HepG2 (cell line): Measurements from ENCODE around the gene ABHD18. TPM values are rescaled to one million over a fixed set of nuclear protein-coding genes. Genes with fewer than 3 reads are reported as not detected.
"Not testable (repeated sequence)": the region's sequence is repeated elsewhere in the genome, so short reads cannot be mapped to it uniquely, and the experiment has no call there.

Experiments
- ATAC-seq: fragments of 200-7000 bp; cut with Tn5 transposase; 3 replicates; pipeline ENCODE4 v1.9.1; 2020; ENCODE audit warnings: mild to moderate bottlenecking, moderate library complexity
- BruUV-seq: library from RNA; stranded (reverse); fragments of 400-500 nt; replicated peaks from 2 replicates; lab custom pipeline; 2021; lab: Mats Ljungman, UMichigan
- CTCF ChIA-PET: fragments of 300-600 bp; formaldehyde crosslinking; extraction: SDS; loops from one replicate; lab custom pipeline; 2021; ENCODE audit warnings: low total read pairs, inconsistent platforms, low intra/inter-chr PET ratio; lab: Yijun Ruan, JAX
- POLR2A ChIA-PET: fragments of 350-600 bp; sonication (Branson Sonifier 250); formaldehyde crosslinking; loops from one replicate; lab custom pipeline; 2020; ENCODE audit warnings: antibody characterized with exemption, inconsistent platforms; lab: Yijun Ruan, JAX
- DNase-seq: peaks from one replicate; pipeline ENCODE4 v3.0.0-alpha.2; 2015; ENCODE audit warnings: low spot score
- FAIRE-seq: peaks from 3 replicates; lab custom pipeline; 2011; peaks lifted over from hg19 to GRCh38; lab: Jason Lieb, UNC
- H2AFZ ChIP-seq: one replicate; pipeline ENCODE4 v1.6.1; 2011; ENCODE audit warnings: low read length, inconsistent platforms
- H3K27ac ChIP-seq: fragments of 300-600 bp; 3 replicates; pipeline ENCODE4 v1.8.0; 2011; ENCODE audit warnings: mixed run types, mild to moderate bottlenecking, mixed read lengths, low read length, inconsistent platforms; ENCODE audit not compliant: insufficient read depth; ENCODE audit errors: extremely low read length
- H3K27me3 ChIP-seq, 2 experiments: fragments of 200-600 bp in 1 of 2; 2 replicates in 1 of 2; 3 replicates in 1 of 2; pipeline versions ENCODE4 v1.6.0 to v1.8.0; 2011; ENCODE audit warnings: low read length in 2 of 2, mild to moderate bottlenecking in 2 of 2, moderate library complexity in 2 of 2, inconsistent platforms in 1 of 2; ENCODE audit not compliant: insufficient read depth in 2 of 2, control insufficient read depth in 1 of 2
- H3K36me3 ChIP-seq, 2 experiments: fragments of 200-600 bp in 1 of 2; replicated peaks in 1 of 2; 2 replicates in 1 of 2; 3 replicates in 1 of 2; pipeline versions ENCODE4 v1.5.1 to v1.8.0; 2011; ENCODE audit warnings: low read length in 2 of 2, inconsistent platforms in 1 of 2; ENCODE audit not compliant: insufficient read depth in 2 of 2, control insufficient read depth in 1 of 2
- H3K4me1 ChIP-seq: 2 replicates; pipeline ENCODE4 v1.5.1; 2012; ENCODE audit warnings: low read length, inconsistent platforms; ENCODE audit not compliant: insufficient read depth
- H3K4me2 ChIP-seq: 2 replicates; pipeline ENCODE4 v1.6.0; 2011; ENCODE audit warnings: low read depth, low read length, inconsistent platforms
- H3K4me3 ChIP-seq, 3 experiments: fragments of 200-600 bp in 1 of 3; sonication (generic), shearing (Covaris generic) in 1 of 3; replicated peaks in 1 of 3; 2 replicates each; pipeline ENCODE4 v1.5.1; 2011 to 2016; ENCODE audit warnings: low read length in 3 of 3, inconsistent platforms in 2 of 3, low read depth in 2 of 3, mild to moderate bottlenecking in 2 of 3, control low read depth in 1 of 3, mixed read lengths in 1 of 3; ENCODE audit not compliant: insufficient read depth in 1 of 3
- H3K79me2 ChIP-seq: one replicate; pipeline ENCODE4 v1.6.1; 2011; ENCODE audit warnings: low read length, inconsistent platforms; ENCODE audit not compliant: insufficient read depth
- H3K9ac ChIP-seq: 2 replicates; pipeline ENCODE4 v1.6.0; 2011; ENCODE audit warnings: mild to moderate bottlenecking, low read depth, low read length, inconsistent platforms; ENCODE audit not compliant: insufficient read depth
- H3K9me3 ChIP-seq: 2 replicates; pipeline ENCODE4 v1.5.1; 2012; ENCODE audit warnings: mild to moderate bottlenecking, low read length
- H4K20me1 ChIP-seq: 2 replicates; pipeline ENCODE4 v1.6.0; 2011; ENCODE audit warnings: inconsistent platforms, mild to moderate bottlenecking, low read length, moderate library complexity; ENCODE audit not compliant: insufficient read depth
- NFYB ChIP-seq: sonication (generic); formaldehyde crosslinking; IDR thresholded peaks from 2 replicates; pipeline ENCODE4 v1.4.0; 2020; ENCODE audit warnings: missing genetic modification reagents
- NFYC ChIP-seq: IDR thresholded peaks from 2 replicates; pipeline ENCODE4 v1.6.1; 2016; ENCODE audit warnings: missing genetic modification reagents, missing compliant biosample characterization
- WGBS: methylation state at CpG from one replicate; pipeline ENCODE4 v1.1.6; 2017; ENCODE audit warnings: low lambda C conversion rate; 5-methylcytosine and 5-hydroxymethylcytosine counted together
- in situ Hi-C: cut with HindIII; loops from 2 replicates; pipeline ENCODE4 v1.10.0; 2017; ENCODE audit warnings: low pct_unique_long_range_greater_than_20kb; ENCODE audit not compliant: extremely low pct_ligation_motif_present
- intact Hi-C: fragments of 100-400 bp; cut with micrococcal nuclease; formaldehyde crosslinking; loops from one replicate; pipeline ENCODE4 v1.10.0; 2022; ENCODE audit not compliant: unreplicated experiment
- polyA plus RNA-seq, 8 experiments: library from polyadenylated mRNA; depleted of rRNA in 3 of 8; stranded (reverse) in 7 of 8; unstranded in 1 of 8; fragments of >200 nt; fragmentation: Illumina TruSeq in 4 of 8; extraction: Trizol in 4 of 8; gene quantifications; 2 replicates each; pipeline versions ENCODE4 v1.2.1 to v1.2.3, GENCODE V29; 2011 to 2016; ENCODE audit warnings: low read depth in 4 of 8, missing spikeins in 1 of 8, mixed read lengths in 1 of 8; ENCODE audit not compliant: insufficient read depth in 1 of 8
- total RNA-seq, 5 experiments: library from RNA; depleted of rRNA; stranded (reverse); fragments of >200 nt; fragmentation: Illumina TruSeq; extraction: Trizol; gene quantifications; 2 replicates each; pipeline ENCODE4 v1.2.3, GENCODE V29; 2016; ENCODE audit warnings: low read depth in 1 of 5

The ABHD18 gene
- total and polyA plus RNA-seq, 2 of the 13 experiments (the other 11 are each of a cell fraction or from before 2014, with no cell fraction given) = 5.5 to 16.3 TPM

DNA sequence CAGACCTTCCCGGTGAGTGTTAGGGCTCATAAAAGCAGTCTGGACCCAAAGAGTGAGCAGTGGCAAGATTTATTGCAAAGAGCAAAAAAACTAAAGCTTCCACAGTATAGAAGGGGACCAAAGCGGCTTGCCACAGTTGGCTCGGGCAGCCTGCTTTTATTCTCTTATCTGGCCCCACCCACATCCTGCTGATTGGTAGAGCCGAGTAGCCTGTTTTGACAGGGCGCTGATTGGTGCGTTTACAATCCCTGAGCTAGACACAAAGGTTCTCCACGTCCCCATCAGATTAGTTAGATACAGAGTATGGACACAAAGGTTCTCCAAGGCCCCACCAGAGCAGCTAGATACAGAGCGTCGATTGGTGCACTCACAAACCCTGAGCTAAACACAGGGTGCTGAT lies 81.8 kb downstream of the ABHD18 start:
- TF ChIP-seq NFYC (CRISPR knock-in tag) = peak; percentile 53; the same call in 1 of the 2 replicates
- peak; percentile 58 for TF ChIP-seq NFYB (CRISPR knock-in tag)
- BruUV-seq, CTCF ChIA-PET, H3K4me1 ChIP-seq, intact Hi-C loops, H3K36me3 ChIP-seq, H3K9me3 ChIP-seq, H3K27me3 ChIP-seq, H3K4me3 ChIP-seq, ATAC-seq, DNase-seq, H3K4me2 ChIP-seq, H3K79me2 ChIP-seq, H3K27ac ChIP-seq, in situ Hi-C loops, FAIRE-seq, H4K20me1 ChIP-seq, H2AFZ ChIP-seq, H3K9ac ChIP-seq: not testable (repeated sequence)
- POLR2A ChIA-PET = interaction anchor here (1.5 kb wide), 1 partner anchor 14 kb away, joined by 3 read pairs; the partner anchor contains the start of gene LARP1B
- WGBS = 59% methylated on average over 9 of the region's 9 CpGs

DNA sequence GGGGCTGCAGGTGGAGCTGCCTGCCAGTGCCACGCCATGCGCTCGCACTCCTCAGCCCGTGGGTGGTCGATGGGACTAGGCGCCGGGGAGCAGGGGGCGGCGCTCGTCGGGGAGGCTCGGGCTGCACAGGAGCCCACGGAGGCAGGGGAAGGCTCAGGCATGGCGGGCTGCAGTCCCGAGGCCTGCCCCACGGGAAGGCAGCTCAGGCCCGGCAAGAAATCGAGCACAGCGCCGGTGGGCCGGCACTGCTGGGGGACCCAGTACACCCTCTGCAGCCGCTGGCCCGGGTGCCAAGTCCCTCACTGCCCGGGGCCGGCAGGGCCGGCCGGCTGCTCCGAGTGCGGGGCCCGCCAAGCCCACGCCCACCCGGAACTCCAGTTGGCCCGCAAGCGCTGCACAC lies 82.3 kb downstream of the ABHD18 start:
- DNase-seq, BruUV-seq, H3K36me3 ChIP-seq, H3K27me3 ChIP-seq, H3K4me1 ChIP-seq, in situ Hi-C loops, intact Hi-C loops, H3K9me3 ChIP-seq, H3K4me2 ChIP-seq, CTCF ChIA-PET, ATAC-seq, H4K20me1 ChIP-seq, H3K79me2 ChIP-seq, H3K9ac ChIP-seq, H3K4me3 ChIP-seq, H2AFZ ChIP-seq, FAIRE-seq, H3K27ac ChIP-seq: not testable (repeated sequence)
- 90% methylated on average over 22 of the region's 34 CpGs for WGBS
- POLR2A ChIA-PET = interaction anchor here (1.5 kb wide), 1 partner anchor 14 kb away, joined by 3 read pairs; the partner anchor contains the start of gene LARP1B
